PC-3 (cell line): ENCODE results near the gene FGF18. TPM values are rescaled to one million over a fixed set of nuclear protein-coding genes. Genes with fewer than 3 reads are reported as not detected.
"Not testable (repeated sequence)": the region's sequence is repeated elsewhere in the genome, so short reads cannot be mapped to it uniquely, and the experiment has no call there.

Source experiments
- ATAC-seq: fragments of 200-7000 bp; cut with Tn5 transposase; 2 replicates; pipeline ENCODE4 v1.9.1; 2020; ENCODE audit warnings: mild to moderate bottlenecking, moderate library complexity
- BruUV-seq: library from RNA; stranded (reverse); fragments of 400-500 nt; replicated peaks from 2 replicates; lab custom pipeline; 2021; lab: Mats Ljungman, UMichigan
- CTCF ChIA-PET: fragments of 300-600 bp; sonication (Branson Sonifier 250); formaldehyde crosslinking; loops from one replicate; lab custom pipeline; 2022; ENCODE audit warnings: antibody characterized with exemption; lab: Charles Lee
- POLR2A ChIA-PET: fragments of 300-600 bp; sonication (Branson Sonifier 250); formaldehyde crosslinking; loops from one replicate; lab custom pipeline; 2022; ENCODE audit warnings: antibody characterized with exemption; ENCODE audit not compliant: unreplicated experiment; lab: Charles Lee
- DNase-seq: peaks from one replicate; pipeline ENCODE4 v3.0.0-alpha.2; 2015
- H2AFZ ChIP-seq: fragments of 300-600 bp; sonication (generic); 2 replicates; pipeline ENCODE4 v1.6.0; 2016; ENCODE audit warnings: antibody characterized with exemption, low read length
- H3F3A ChIP-seq: fragments of 300-600 bp; sonication (generic); one replicate; pipeline ENCODE4 v1.6.0; 2017; ENCODE audit warnings: antibody characterized with exemption, low read length, control low read depth, mild to moderate bottlenecking; ENCODE audit not compliant: unreplicated experiment
- H3K27ac ChIP-seq: fragments of 300-600 bp; sonication (generic); 2 replicates; pipeline ENCODE4 v1.5.1; 2016; ENCODE audit warnings: mild to moderate bottlenecking, low read length
- H3K27me3 ChIP-seq: fragments of 300-600 bp; sonication (generic); 2 replicates; pipeline ENCODE4 v1.6.1; 2016; ENCODE audit warnings: low read length, mixed read lengths
- H3K36me3 ChIP-seq: fragments of 300-600 bp; sonication (generic); 2 replicates; pipeline ENCODE4 v1.6.1; 2016; ENCODE audit warnings: low read depth, mixed run types, low read length, mixed read lengths
- H3K4me1 ChIP-seq: fragments of 300-600 bp; sonication (generic); 2 replicates; pipeline ENCODE4 v1.5.1; 2016; ENCODE audit warnings: low read length; ENCODE audit not compliant: insufficient read depth
- H3K4me2 ChIP-seq: fragments of 300-600 bp; sonication (generic); 2 replicates; pipeline ENCODE4 v1.6.0; 2016; ENCODE audit warnings: low read length
- H3K4me3 ChIP-seq: fragments of 300-600 bp; sonication (generic); 2 replicates; pipeline ENCODE4 v1.5.1; 2016; ENCODE audit warnings: mild to moderate bottlenecking, low read length, mixed read lengths
- H3K79me2 ChIP-seq: fragments of 300-600 bp; sonication (generic); 2 replicates; pipeline ENCODE4 v1.6.1; 2017; ENCODE audit warnings: low read length, mixed read lengths
- H3K9ac ChIP-seq: fragments of 300-600 bp; sonication (generic); 2 replicates; pipeline ENCODE4 v1.6.0; 2016; ENCODE audit warnings: mild to moderate bottlenecking, low read length
- H3K9me2 ChIP-seq: fragments of 300-600 bp; sonication (generic); replicated peaks from 2 replicates; pipeline ENCODE4 v1.6.1; 2016; ENCODE audit warnings: mixed run types, low read length, mixed read lengths
- H3K9me3 ChIP-seq: fragments of 300-600 bp; sonication (generic); 2 replicates; pipeline ENCODE4 v1.6.1; 2016; ENCODE audit warnings: low read length, mixed read lengths
- H4K20me1 ChIP-seq: fragments of 300-600 bp; sonication (generic); 2 replicates; pipeline ENCODE4 v1.6.1; 2016; ENCODE audit warnings: low read length, mixed read lengths
- EZH2 ChIP-seq: fragments of 300-600 bp; sonication (generic); IDR thresholded peaks from one replicate; pipeline ENCODE4 v1.6.1; 2017; ENCODE audit warnings: antibody characterized with exemption, mild to moderate bottlenecking, low read length; ENCODE audit not compliant: unreplicated experiment
- EZH2phosphoT487 ChIP-seq: fragments of 300-600 bp; sonication (generic); IDR thresholded peaks from 2 replicates; pipeline ENCODE4 v1.6.1; 2018; ENCODE audit warnings: mild to moderate bottlenecking, antibody characterized with exemption, low read length, borderline replicate concordance
- intact Hi-C: fragments of 100-400 bp; cut with micrococcal nuclease; formaldehyde crosslinking; loops from 2 replicates; pipeline ENCODE4 v1.9.0; 2023
- total RNA-seq: library from RNA; depleted of rRNA; stranded (reverse); fragments of >200 nt; gene quantifications from 2 replicates; pipeline ENCODE4 v1.2.3, GENCODE V29; 2014
- TF ChIP-seq, protein P1 (sequence below): fragments of 300-600 bp; sonication (generic); conservative IDR thresholded peaks from 2 replicates; pipeline ENCODE4 v1.5.1; 2017; ENCODE audit warnings: antibody characterized with exemption, low read depth, mild to moderate bottlenecking, low read length

The FGF18 gene
- total RNA-seq, 1 experiment from 2014 or later = 0.26 TPM

DNA sequence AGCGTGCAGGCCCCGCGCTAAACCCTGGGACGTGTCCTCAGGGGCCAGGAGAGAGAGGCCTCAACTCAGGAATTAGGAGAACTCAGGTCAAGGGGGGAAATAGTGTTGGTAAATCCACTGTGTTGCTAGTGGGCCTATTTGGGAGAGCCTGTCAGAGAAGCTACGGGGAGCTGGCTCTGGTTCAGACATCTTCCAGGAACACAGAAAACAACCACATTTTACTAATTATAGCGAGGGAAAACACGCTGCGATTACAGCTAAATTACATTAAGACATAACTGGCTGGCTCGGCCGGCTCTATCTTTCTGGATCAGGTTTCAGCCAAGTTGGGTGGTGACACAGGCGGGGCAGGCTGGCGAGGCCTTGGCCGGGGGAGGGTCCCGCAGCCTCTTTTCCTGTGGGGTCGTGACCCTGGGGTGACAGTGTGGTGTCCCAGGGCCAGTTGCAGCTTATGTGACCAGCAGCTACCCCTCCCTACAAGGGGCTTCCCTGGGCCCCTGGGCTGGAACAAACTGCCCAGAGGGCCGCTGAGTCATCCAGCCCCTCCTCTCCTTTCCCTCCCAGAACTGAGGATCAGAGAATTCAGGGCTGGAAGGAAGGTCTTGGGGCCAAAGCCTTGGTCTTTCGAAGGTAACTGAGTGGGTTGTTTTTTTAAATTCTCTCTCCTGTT is 75.1 kb downstream of the FGF18 start:
- peak; percentile 81 for ATAC-seq
- ChIA-PET POLR2A (no interaction called here), CTCF (interaction anchor here (0.6 kb wide), 1 partner anchor 26 kb away, joined by 3 read pairs; no protein-coding TSS in a partner anchor)
- no peaks in the 10 kb centered on the region for H3F3A ChIP-seq
- peak; percentile 64 for DNase-seq
- intact Hi-C loops = loop anchor here (2.0 kb wide), 1 partner anchor 26 kb away; no protein-coding TSS in a partner anchor
- peaks cover 21% of the 10 kb centered on the region for H3K4me1 ChIP-seq
- no peaks in the 10 kb centered on the region for H3K36me3 ChIP-seq
- peak overlapping the region; percentile 81 for H2AFZ ChIP-seq
- H3K9me3 ChIP-seq = no peaks in the 10 kb centered on the region
- TF ChIP-seq, protein P1, sequence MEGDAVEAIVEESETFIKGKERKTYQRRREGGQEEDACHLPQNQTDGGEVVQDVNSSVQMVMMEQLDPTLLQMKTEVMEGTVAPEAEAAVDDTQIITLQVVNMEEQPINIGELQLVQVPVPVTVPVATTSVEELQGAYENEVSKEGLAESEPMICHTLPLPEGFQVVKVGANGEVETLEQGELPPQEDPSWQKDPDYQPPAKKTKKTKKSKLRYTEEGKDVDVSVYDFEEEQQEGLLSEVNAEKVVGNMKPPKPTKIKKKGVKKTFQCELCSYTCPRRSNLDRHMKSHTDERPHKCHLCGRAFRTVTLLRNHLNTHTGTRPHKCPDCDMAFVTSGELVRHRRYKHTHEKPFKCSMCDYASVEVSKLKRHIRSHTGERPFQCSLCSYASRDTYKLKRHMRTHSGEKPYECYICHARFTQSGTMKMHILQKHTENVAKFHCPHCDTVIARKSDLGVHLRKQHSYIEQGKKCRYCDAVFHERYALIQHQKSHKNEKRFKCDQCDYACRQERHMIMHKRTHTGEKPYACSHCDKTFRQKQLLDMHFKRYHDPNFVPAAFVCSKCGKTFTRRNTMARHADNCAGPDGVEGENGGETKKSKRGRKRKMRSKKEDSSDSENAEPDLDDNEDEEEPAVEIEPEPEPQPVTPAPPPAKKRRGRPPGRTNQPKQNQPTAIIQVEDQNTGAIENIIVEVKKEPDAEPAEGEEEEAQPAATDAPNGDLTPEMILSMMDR = no peak
- no peak for TF ChIP-seq EZH2phosphoT487
- TF ChIP-seq EZH2 = no peak
- H4K20me1 ChIP-seq = no peaks in the 10 kb centered on the region
- peak overlapping the region; percentile 28 for H3K9ac ChIP-seq
- BruUV-seq = TSS peak; percentile 58
- H3K9me2 ChIP-seq = no peaks in the 10 kb centered on the region
- peaks cover 7% of the 10 kb centered on the region; the same call in 1 of the 2 replicates for H3K27me3 ChIP-seq
- peak overlapping the region; percentile 82 for H3K27ac ChIP-seq
- H3K79me2 ChIP-seq = no peaks in the 10 kb centered on the region
- H3K4me2 ChIP-seq = peak overlapping the region; percentile 67
- H3K4me3 ChIP-seq = peak overlapping the region; percentile 36; the same call in 1 of the 2 replicates

DNA sequence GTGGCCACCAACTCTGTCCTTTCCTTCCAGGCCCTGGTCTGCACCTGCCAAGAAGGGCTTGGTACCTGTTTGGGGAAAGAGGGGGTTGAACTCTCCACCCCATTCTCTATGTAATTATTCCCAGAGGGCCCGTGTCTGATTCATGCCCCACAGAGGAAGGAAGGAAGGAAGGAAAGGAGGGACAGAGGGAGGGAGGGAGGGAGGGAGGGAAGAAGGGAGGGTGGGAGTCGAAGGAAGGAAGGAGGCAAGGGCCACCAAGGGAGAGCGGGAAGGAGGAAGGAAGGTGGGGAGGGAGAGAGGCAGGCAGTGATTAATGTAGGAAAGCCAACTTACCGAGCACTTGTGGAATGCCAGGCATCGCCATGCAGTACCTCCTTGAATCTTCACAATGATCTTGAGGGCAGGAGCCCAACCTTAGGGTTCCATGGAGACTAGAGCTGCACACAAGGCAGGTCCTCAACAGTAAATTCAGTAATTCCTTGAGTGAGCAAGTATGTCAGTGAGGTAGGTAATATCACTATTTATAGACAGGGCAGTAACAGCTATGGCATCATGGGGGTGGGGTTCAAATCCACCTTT is 75.8 kb downstream of the FGF18 start:
- Histone ChIP-seq H3K9ac (peak overlapping the region; percentile 28), H2AFZ (peak overlapping the region; percentile 81), H3K27me3 (0 out of 2 replicates have a peak, but pooled peaks cover 3% of the 10 kb centered on the region), H3K4me2 (peak overlapping the region; percentile 67), H3K36me3 (no peaks in the 10 kb centered on the region), H3K4me3 (peak overlapping the region; percentile 36; the same call in 1 of the 2 replicates), H3K4me1 (peaks cover 21% of the 10 kb centered on the region), H3F3A (no peaks in the 10 kb centered on the region), H3K9me3 (no peaks in the 10 kb centered on the region), H3K27ac (peak overlapping the region; percentile 82), H4K20me1 (no peaks in the 10 kb centered on the region), H3K9me2 (no peaks in the 10 kb centered on the region), H3K79me2 (no peaks in the 10 kb centered on the region)
- TF ChIP-seq EZH2phosphoT487 (no peak), EZH2 (no peak)
- TF ChIP-seq, protein P1 = no peak
- intact Hi-C loops = loop anchor here (2.0 kb wide), 1 partner anchor 26 kb away; no protein-coding TSS in a partner anchor
- POLR2A ChIA-PET = no interaction called here
- peak; percentile 74 for DNase-seq
- no TSS peak for BruUV-seq
- CTCF ChIA-PET = no interaction called here
- peak; percentile 70 for ATAC-seq

DNA sequence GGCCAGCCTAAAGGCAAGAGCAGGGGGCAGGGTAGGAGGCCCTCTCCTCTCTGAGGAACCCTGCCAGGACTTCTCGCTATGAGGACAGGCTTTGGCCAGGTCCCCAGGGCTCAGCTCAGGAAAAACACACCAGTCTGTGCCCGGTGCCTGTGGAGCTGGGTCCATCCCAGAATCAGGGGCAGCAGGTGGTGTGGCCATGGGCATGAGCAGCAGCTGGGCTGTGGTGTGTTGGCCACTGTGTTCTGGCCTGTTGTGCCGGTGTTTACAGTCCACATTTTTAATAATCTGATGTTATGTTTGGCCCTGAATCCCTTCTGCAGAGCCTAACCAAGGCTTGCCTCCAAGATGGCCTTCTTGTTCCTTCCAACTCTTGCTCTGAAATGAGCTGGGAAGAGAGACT is 77.0 kb downstream of the FGF18 start:
- ATAC-seq = no peak

DNA sequence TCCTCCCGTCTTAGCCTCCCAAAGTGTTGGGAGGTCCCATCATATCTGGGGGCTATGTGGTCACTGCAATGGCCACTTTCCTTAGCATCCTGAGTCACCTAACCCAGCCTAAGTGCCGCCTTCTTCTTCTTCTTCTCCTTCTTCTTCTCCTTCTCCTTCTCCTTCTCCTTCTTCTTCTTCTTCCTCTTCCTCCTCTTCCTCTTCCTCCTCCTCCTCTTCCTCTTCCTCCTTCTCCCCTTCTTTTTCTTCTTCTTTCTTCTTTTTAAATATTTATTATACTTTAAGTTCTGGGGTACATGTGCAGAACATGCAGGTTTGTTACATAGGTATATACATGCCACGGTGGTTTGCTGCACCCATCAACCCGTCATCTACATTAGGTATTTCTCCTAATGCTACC is 78.0 kb downstream of the FGF18 start:
- H3K36me3 ChIP-seq, H3K79me2 ChIP-seq, H3F3A ChIP-seq, H4K20me1 ChIP-seq, H3K27ac ChIP-seq, H3K9ac ChIP-seq, H2AFZ ChIP-seq, DNase-seq, ATAC-seq, intact Hi-C loops, CTCF ChIA-PET, POLR2A ChIA-PET, H3K9me2 ChIP-seq, H3K9me3 ChIP-seq, H3K27me3 ChIP-seq, H3K4me2 ChIP-seq, H3K4me3 ChIP-seq, BruUV-seq: not testable (repeated sequence)
- H3K4me1 ChIP-seq = peaks cover 25% of the 10 kb centered on the region

More for the DNA sequence above, 77.0 kb downstream of the FGF18 start:
- Histone ChIP-seq H2AFZ (no peak overlapping the region), H3K9me3 (no peaks in the 10 kb centered on the region), H3K4me1 (peaks cover 25% of the 10 kb centered on the region), H3K27me3 (no peaks in the 10 kb centered on the region), H3K27ac (no peak overlapping the region), H3K36me3 (no peaks in the 10 kb centered on the region), H3K9ac (no peak overlapping the region), H3K9me2 (no peaks in the 10 kb centered on the region), H4K20me1 (no peaks in the 10 kb centered on the region), H3K4me2 (no peak overlapping the region), H3K79me2 (no peaks in the 10 kb centered on the region), H3F3A (no peaks in the 10 kb centered on the region), H3K4me3 (no peak overlapping the region)
- ChIA-PET CTCF (no interaction called here), POLR2A (interaction anchor here (0.6 kb wide), 1 partner anchor 13 kb away, joined by 3 read pairs; no protein-coding TSS in a partner anchor)
- TF ChIP-seq EZH2phosphoT487 (no peak), EZH2 (no peak)
- TF ChIP-seq, protein P1 = no peak
- no TSS peak for BruUV-seq
- intact Hi-C loops = no loop called here
- DNase-seq = no peak
